Tibial nerve (tissue), 4 donors: ENCODE results near the gene DOCK9. TPM values are rescaled to one million over a fixed set of nuclear protein-coding genes. Genes with fewer than 3 reads are reported as not detected.

Experiments used
- DNase-seq, 2 donors: peaks; one replicate each; pipeline ENCODE4 v3.0.0-alpha.2; 2019; ENCODE audit warnings: low spot score in 2 of 2
- H3K27ac ChIP-seq, 4 donors: fragments of 200-600 bp; sonication (generic) in 3 of 4; one replicate each; pipeline ENCODE4 v1.5.1; 2017 to 2019; ENCODE audit warnings: mild to moderate bottlenecking in 1 of 4
- H3K27me3 ChIP-seq, 2 donors: fragments of 200-600 bp; sonication (generic) in 1 of 2; one replicate each; pipeline versions ENCODE4 v1.5.1 to v1.6.0; 2017 to 2019
- H3K36me3 ChIP-seq, 3 donors: fragments of 200-600 bp; sonication (generic); one replicate each; pipeline ENCODE4 v1.5.1; 2018 to 2019
- H3K4me1 ChIP-seq, 4 donors: fragments of 200-600 bp; sonication (generic) in 3 of 4; one replicate each; pipeline ENCODE4 v1.5.1; 2017 to 2019
- H3K4me3 ChIP-seq, 4 donors: fragments of 200-600 bp; sonication (generic) in 3 of 4; one replicate each; pipeline ENCODE4 v1.5.1; 2017 to 2019; ENCODE audit warnings: mild to moderate bottlenecking in 1 of 4, moderate library complexity in 1 of 4
- H3K9me3 ChIP-seq, 4 donors: fragments of 200-600 bp; sonication (generic) in 3 of 4; one replicate each; pipeline ENCODE4 v1.5.1; 2017 to 2019
- CTCF ChIP-seq, 5 experiments: fragments of 200-600 bp in 3 of 5; fragments of 450-650 bp in 2 of 5; sonication (generic) in 3 of 5; IDR thresholded peaks; one replicate each; pipeline ENCODE4 v1.5.1; 2016 to 2019; ENCODE audit warnings: antibody characterized with exemption in 5 of 5, mild to moderate bottlenecking in 3 of 5, moderate library complexity in 2 of 5
- EP300 ChIP-seq, 2 donors: sonication (generic); formaldehyde crosslinking; IDR thresholded peaks; one replicate each; pipeline ENCODE4 v1.6.1; 2017; ENCODE audit warnings: antibody characterized with exemption in 2 of 2, mild to moderate bottlenecking in 1 of 2
- POLR2A ChIP-seq, 2 donors: fragments of 450-650 bp; IDR thresholded peaks; one replicate each; pipeline ENCODE4 v1.6.1; 2017; ENCODE audit warnings: antibody characterized with exemption in 2 of 2, mild to moderate bottlenecking in 2 of 2, moderate library complexity in 2 of 2
- WGBS, 2 donors: methylation state at CpG; one replicate each; pipeline ENCODE4 v1.1.5; 2018; 5-methylcytosine and 5-hydroxymethylcytosine counted together
- total RNA-seq, 4 donors: library from RNA; depleted of rRNA; stranded (reverse); fragments of >200 nt; gene quantifications; one replicate each; pipeline ENCODE4 v1.1.0, GENCODE V29; 2016

Gene DOCK9
- total RNA-seq, 4 donors from 2014 or later: 147 to 258 (median 243) TPM

- TF ChIP-seq EP300 (IDR thresholded peaks at IDR 0.05) (no peak), POLR2A (IDR thresholded peaks at IDR 0.05) (no peak), CTCF (IDR thresholded peaks at IDR 0.05) (no peak)
- H3K4me1 ChIP-seq: no peaks in the 10 kb centered on the region
- H3K9me3 ChIP-seq: peaks cover 0 to 10% (median 0%) of the 10 kb centered on the region in 4 donors
- no peak for DNase-seq
- no peak overlapping the region for H3K4me3 ChIP-seq
- 84 to 88% methylated on average over 3 of the region's 3 CpGs for WGBS, 2 donors
- H3K27me3 ChIP-seq: no peaks in the 10 kb centered on the region
- H3K36me3 ChIP-seq: peaks cover 0 to 81% (median 16%) of the 10 kb centered on the region in 3 donors
- no peak overlapping the region for H3K27ac ChIP-seq
These were observed 108.9 kb downstream of the DOCK9 start for GRCh38 chr13:98868932-98869331.

DNA sequence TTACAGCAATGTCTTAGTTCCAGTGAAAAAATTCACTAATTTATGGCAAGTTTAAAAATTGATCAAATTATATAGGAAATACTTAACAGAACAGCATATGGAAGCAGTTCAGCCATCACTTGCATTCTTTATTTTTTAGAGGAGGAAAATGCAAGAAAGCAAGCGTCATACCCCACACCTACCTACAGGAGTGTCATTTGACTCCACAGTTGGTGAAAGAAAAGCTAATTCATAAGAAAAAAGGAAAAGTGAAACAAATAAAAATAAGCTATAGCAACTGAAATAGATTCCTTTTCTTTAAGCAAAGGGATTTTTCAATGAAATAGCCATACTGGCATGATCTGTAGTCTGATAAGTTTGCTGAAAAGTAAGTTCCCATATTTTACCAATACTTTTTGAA, 111.0 kb downstream of the DOCK9 start:
- H3K27me3 ChIP-seq: no peaks in the 10 kb centered on the region
- WGBS, 2 donors: 94 to 96% methylated on average over 1 of the region's 1 CpG
- H3K4me1 ChIP-seq: no peaks in the 10 kb centered on the region
- no peak for DNase-seq
- no peak for TF ChIP-seq POLR2A (IDR thresholded peaks at IDR 0.05)
- TF ChIP-seq EP300 (IDR thresholded peaks at IDR 0.05): no peak
- no peaks in the 10 kb centered on the region for H3K9me3 ChIP-seq
- H3K27ac ChIP-seq: no peak overlapping the region
- H3K36me3 ChIP-seq: peaks cover 0 to 79% (median 19%) of the 10 kb centered on the region in 3 donors
- no peak overlapping the region for H3K4me3 ChIP-seq

- no peaks in the 10 kb centered on the region for H3K9me3 ChIP-seq
- DNase-seq: no peak
- H3K27ac ChIP-seq: no peak overlapping the region
- peaks cover 0 to 88% (median 7%) of the 10 kb centered on the region in 3 donors for H3K36me3 ChIP-seq
- TF ChIP-seq POLR2A (IDR thresholded peaks at IDR 0.05): no peak
- TF ChIP-seq EP300 (IDR thresholded peaks at IDR 0.05): no peak
- TF ChIP-seq CTCF (IDR thresholded peaks at IDR 0.05): no peak
- H3K4me1 ChIP-seq: no peaks in the 10 kb centered on the region
- 47 to 54% methylated on average over 6 of the region's 6 CpGs for WGBS, 2 donors
- no peaks in the 10 kb centered on the region for H3K27me3 ChIP-seq
- H3K4me3 ChIP-seq: no peak overlapping the region
These were observed 117.4 kb downstream of the DOCK9 start for GRCh38 chr13:98860491-98860890.

GRCh38 chr13:98858191-98858590, 119.7 kb downstream of the DOCK9 start:
- Histone ChIP-seq H3K9me3 (no peaks in the 10 kb centered on the region), H3K27ac (no peak overlapping the region), H3K36me3 (peaks cover 0 to 94% (median 7%) of the 10 kb centered on the region in 3 donors), H3K4me3 (no peak overlapping the region), H3K27me3 (no peaks in the 10 kb centered on the region), H3K4me1 (no peaks in the 10 kb centered on the region)
- DNase-seq: no peak
- WGBS, 2 donors: 74 to 84% methylated on average over 4 of the region's 4 CpGs
- TF ChIP-seq CTCF (IDR thresholded peaks at IDR 0.05) (no peak), POLR2A (IDR thresholded peaks at IDR 0.05) (no peak), EP300 (IDR thresholded peaks at IDR 0.05) (no peak)

DNA sequence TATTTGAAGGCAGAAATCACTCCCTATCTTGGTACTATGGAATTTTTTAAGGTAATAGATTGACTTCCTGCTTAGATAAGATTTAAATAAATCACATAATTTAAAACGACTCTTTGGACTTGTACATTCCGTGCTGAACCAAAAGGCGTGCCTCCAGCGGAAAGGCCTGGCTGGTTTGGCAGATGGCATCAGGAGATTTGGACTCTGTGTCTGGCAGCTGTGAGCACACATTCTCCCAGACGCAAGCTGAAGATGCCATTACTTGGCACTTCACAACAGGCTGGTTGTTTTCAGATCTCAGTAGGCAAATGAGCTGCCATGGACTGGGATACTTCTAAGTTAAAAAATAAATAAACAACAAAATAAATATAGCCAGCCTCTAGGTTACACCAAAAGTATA, 120.9 kb downstream of the DOCK9 start:
- Histone ChIP-seq H3K4me3 (no peak overlapping the region), H3K27me3 (no peaks in the 10 kb centered on the region), H3K36me3 (peaks cover 0 to 82% (median under 1%) of the 10 kb centered on the region in 3 donors), H3K27ac (peak overlapping the region in 1 of 4 donors; percentile 35), H3K9me3 (no peaks in the 10 kb centered on the region), H3K4me1 (no peaks in the 10 kb centered on the region)
- DNase-seq: no peak
- 57 to 61% methylated on average over 5 of the region's 5 CpGs for WGBS, 2 donors
- TF ChIP-seq CTCF (IDR thresholded peaks at IDR 0.05) (no peak), EP300 (IDR thresholded peaks at IDR 0.05) (no peak), POLR2A (IDR thresholded peaks at IDR 0.05) (no peak)

DNA sequence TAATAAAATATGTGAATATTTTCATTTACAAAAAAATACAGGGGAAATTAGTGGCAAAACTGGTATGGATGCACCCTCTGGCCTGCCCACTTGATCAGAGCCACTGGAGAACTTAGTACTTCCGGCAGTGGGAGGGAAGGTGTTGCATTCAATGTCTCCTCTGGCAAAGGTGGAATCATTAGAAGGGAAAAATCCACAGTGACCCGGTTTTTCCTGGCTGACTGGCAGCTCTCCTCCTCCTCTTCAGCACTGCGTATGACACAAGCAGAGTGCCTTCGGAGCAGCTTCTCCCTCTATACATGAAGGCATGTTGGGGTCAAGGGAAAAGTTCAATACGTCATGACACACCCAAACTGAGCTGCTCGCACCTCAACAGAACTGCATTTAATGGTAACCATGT, 123.4 kb downstream of the DOCK9 start:
- Histone ChIP-seq H3K27ac (no peak overlapping the region), H3K36me3 (peaks cover 0 to 65% (median 0%) of the 10 kb centered on the region in 3 donors), H3K27me3 (no peaks in the 10 kb centered on the region), H3K4me3 (no peak overlapping the region), H3K9me3 (no peaks in the 10 kb centered on the region), H3K4me1 (no peaks in the 10 kb centered on the region)
- no peak for TF ChIP-seq EP300 (IDR thresholded peaks at IDR 0.05)
- TF ChIP-seq CTCF (IDR thresholded peaks at IDR 0.05): no peak
- TF ChIP-seq POLR2A (IDR thresholded peaks at IDR 0.05): no peak
- DNase-seq: no peak
- 88 to 92% methylated on average over 6 of the region's 6 CpGs for WGBS, 2 donors
